Fibroblast of skin of left quadriceps (primary cell): ENCODE data around the gene C10orf105.

Experiments
- DNase-seq, 2 experiments: peaks; one replicate each; pipeline ENCODE4 v3.0.0-alpha.2; 2013; ENCODE audit warnings: low read depth in 2 of 2

C10orf105 gene

GRCh38 chr10:71698737-71699136 is 20.8 kb downstream of the C10orf105 start:
- no peak for DNase-seq

- DNase-seq = no peak
Measured at GRCh38 chr10:71697938-71698709, 21.5 kb downstream of the C10orf105 start.

DNA sequence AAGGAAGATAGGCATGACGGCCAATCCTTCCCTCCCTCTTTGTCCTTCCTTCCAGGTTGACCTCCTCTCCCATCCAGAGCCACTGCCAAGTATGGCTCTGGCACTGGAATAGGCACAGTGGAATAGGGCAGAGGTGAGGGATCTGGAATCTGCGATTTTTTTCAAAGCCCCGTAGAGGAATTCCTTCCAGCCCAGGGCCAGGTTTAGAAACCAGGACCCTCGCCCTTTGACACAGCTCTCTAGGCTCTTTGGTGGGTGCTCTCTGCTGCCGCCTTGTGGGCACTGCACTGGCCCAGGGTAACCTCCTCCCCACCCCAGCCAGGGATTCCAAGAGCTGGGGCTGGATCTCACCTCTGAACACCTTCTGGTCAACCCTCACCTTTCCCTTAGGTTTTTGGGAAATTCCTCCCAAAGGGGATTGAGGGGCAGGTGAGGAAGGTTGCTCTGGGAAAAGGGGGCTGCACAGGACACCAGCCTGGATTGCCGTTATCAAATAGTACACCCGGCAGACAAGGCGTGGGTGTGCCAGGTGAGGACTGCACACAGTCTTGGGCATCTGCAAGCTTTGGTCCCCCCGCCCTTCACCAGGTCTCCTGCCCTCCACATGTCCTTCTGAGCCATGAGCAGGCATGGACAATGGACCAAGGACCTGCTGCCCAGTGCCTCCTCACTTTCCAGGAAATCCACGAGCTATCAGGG is 22.8 kb downstream of the C10orf105 start:
- no peak for DNase-seq

GRCh38 chr10:71695502-71696476 is 23.8 kb downstream of the C10orf105 start:
- no peak for DNase-seq

- no peak for DNase-seq
Measured at GRCh38 chr10:71694567-71694968, 25.0 kb downstream of the C10orf105 start.

DNA sequence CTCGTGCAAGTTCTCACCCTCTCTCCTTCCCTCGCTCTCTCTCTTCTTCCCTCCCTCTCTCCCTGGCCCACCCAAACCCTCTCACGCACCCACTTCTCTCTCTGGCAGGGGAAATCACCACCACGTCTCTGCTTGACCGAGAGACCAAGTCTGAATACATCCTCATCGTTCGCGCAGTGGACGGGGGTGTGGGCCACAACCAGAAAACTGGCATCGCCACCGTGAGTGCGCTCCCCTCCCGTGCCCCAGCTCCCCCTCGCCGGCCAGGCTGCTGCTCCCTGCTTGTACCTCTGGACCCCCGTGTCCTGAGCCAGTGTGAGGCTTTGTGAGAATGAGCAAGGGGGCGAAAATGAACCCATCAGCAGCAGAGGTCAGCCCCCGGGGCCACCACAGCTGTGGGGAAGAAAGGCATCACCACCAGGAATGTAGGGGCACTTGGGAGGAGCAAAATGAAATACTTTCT is 25.5 kb downstream of the C10orf105 start:
- no peak for DNase-seq

- DNase-seq = no peak
Measured at GRCh38 chr10:71693377-71693776, 26.2 kb downstream of the C10orf105 start.

DNA sequence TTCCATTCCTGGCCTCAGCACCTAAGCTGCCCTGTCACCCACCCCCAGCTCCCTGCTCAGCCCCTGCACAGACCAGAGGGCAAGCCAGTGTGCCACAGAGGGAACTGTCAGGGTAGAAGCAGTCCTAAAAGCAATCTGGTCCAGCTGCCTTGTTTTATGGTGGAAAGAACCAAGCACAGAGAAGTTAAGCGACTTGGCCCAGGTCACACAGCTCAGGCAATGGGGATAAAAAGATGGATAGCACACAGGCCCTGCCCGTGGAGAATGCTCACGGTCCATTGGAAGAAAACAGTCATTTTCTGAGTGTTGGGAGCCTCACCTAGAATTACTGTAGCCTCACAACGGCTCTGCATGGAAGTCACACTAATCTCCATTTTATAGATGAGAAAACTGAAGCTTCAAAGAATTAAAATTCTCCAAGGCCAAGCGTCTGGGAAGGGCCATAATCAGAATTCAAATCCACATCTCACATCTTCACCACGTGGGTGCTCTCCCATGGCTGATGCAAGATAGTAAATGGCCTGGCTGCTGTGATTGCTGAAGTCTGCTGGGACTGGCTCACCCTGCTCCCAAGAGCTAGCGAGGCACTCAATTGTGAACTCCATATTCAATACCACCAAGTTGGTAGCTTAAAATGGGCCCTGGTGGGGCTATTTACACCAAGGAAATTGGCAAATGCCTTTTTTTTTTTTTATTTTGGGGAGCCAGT is 26.8 kb downstream of the C10orf105 start:
- no peak for DNase-seq

DNA sequence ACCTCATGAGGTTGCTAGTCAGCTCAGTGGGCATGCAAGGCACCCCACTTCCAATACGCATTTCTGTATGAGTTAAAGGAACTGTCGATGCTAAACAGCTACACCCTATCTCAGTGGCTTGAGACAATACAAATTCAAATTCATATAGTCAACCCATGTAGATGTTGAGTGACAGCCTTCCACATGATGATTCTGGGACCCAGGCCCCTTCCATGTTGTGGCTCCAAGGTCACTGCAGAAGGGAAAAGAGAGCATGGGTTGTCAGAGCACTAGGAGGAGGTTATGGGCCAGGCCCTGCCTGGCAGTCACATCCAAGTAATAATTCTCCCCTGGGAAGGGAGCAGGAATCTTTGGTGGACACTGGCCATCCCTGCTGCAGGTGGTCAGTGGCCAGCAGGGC is 28.2 kb downstream of the C10orf105 start:
- no peak for DNase-seq

- DNase-seq = no peak
Measured at GRCh38 chr10:71690094-71690720, 29.4 kb downstream of the C10orf105 start.

- no peak for DNase-seq
Measured at GRCh38 chr10:71688256-71688655, 31.3 kb downstream of the C10orf105 start.

DNA sequence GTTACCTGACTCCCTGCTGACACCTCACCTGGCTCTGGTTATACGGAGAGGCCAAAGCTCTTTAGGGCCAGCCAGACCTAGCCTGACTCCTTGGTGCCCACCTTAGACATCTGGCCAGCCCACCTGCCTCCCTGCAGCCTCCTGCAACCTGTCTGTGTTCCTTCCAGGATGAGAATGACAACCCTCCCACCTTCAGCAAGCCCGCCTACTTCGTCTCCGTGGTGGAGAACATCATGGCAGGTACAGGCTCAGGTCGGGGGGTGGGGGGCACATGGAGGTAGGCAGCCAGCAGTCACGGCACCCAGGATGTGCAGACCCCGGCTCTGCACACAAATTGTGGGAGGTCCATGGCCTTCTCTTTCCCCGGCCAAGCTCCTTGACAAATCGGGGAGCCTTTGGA is 32.1 kb downstream of the C10orf105 start:
- DNase-seq = no peak

DNA sequence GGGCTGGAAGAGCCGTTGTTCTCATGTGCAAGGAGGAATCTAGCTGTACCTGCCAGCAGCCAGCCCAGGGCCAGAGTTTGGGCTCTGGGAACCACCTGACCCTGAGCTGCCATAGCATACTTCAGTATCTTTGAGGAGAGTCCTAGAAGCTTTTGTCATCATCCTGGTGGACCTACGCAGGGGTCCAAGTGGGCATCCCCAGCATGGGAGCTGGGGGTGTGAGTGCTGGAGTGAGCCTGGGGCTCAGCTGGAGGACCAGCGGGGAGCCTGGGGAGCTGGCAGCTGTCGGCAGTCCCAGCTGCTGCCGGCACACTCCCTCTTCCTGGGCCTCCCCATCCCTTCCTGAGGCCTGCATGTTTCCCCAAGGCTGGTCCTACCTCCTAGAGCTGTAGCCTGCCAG is 32.5 kb downstream of the C10orf105 start:
- DNase-seq = no peak

- no peak for DNase-seq
Measured at GRCh38 chr10:71685554-71686232, 33.9 kb downstream of the C10orf105 start.

- DNase-seq = no peak
Measured at GRCh38 chr10:71684356-71685173, 35.0 kb downstream of the C10orf105 start.

DNA sequence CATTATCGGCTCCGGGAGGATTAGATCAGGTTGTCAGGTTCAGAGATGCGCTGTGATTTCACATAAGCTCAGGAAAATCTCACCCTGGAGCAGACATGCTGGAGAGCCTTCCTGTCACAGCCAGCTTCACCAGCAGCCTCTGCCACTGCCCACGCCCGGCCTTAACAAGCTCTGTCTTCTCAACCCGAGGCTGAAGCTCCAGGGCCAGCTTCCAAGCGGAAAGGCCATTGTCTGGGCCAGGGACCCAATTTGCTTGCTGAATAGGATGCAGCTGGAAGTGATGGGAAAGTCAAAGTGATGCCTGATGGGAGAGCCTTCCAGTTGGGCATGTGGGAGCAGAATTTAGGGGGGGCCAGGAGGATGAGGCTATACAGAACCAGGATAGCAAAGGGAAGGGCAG is 36.3 kb downstream of the C10orf105 start:
- no peak for DNase-seq

- DNase-seq = no peak
Measured at GRCh38 chr10:71681977-71682376, 37.6 kb downstream of the C10orf105 start.

GRCh38 chr10:71679425-71679824 is 40.2 kb downstream of the C10orf105 start:
- DNase-seq = no peak

DNA sequence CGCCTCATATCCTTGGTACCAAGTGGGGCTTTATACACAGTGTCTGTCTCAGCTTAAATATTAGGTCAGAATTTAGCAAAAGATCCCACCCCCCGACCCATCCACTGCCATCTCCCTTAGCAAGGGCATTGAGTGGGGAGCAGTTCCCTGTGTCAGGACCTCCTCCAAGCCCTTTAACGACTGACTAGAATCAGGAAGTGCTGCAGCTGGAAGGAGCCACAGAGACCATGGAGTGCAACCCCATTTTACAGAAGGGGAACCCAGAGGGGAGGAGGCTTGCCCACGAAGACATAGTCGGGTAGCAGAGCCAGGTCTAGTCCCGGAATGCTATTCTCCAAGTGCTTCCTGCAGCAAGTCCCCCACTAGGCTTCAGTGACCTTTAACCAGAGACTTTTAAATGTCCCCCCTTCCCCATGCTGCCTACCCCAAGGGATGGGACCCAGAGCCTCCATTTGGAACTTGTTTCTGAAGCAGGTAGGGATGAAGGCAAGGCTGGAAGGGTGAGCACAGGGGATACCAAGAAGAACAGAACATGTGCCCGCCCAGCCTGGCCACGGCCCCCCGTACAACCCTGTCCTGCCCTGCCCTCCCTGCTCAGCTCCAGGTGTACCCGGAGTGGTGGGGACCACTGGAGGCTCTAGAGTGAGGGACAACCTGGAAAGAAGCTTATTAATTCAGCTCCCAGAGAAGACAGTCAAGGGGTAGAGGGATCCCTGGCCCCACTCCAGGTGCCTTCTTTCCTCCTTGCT is 41.3 kb downstream of the C10orf105 start:
- DNase-seq = no peak
